Adrenal gland (tissue), 5 donors: ENCODE results near the gene CEP295NL.

Source experiments
- POLR2A ChIP-seq, 2 donors: fragments of 450-650 bp; IDR thresholded peaks; one replicate each; pipeline ENCODE4 v1.6.1; 2017; ENCODE audit warnings: antibody characterized with exemption in 2 of 2, mild to moderate bottlenecking in 2 of 2, moderate library complexity in 1 of 2
- TF ChIP-seq, protein P1 (sequence below), 6 experiments: fragments of 450-650 bp in 4 of 6; fragments of 200-600 bp in 2 of 6; sonication (generic) in 1 of 6; IDR thresholded peaks; 1 replicate in 5 of 6; 2 replicates in 1 of 6; pipeline versions ENCODE4 v1.5.1 to v1.8.0; 2016 to 2021; ENCODE audit warnings: antibody characterized with exemption in 6 of 6, mild to moderate bottlenecking in 2 of 6, moderate library complexity in 1 of 6
- donor health status: DM: no; HTN: no; CAD: no.

GRCh38 chr17:78929908-78930775 is 27.1 kb upstream of the CEP295NL start:
- no peak for TF ChIP-seq POLR2A (IDR thresholded peaks at IDR 0.05)
- TF ChIP-seq, protein P1, sequence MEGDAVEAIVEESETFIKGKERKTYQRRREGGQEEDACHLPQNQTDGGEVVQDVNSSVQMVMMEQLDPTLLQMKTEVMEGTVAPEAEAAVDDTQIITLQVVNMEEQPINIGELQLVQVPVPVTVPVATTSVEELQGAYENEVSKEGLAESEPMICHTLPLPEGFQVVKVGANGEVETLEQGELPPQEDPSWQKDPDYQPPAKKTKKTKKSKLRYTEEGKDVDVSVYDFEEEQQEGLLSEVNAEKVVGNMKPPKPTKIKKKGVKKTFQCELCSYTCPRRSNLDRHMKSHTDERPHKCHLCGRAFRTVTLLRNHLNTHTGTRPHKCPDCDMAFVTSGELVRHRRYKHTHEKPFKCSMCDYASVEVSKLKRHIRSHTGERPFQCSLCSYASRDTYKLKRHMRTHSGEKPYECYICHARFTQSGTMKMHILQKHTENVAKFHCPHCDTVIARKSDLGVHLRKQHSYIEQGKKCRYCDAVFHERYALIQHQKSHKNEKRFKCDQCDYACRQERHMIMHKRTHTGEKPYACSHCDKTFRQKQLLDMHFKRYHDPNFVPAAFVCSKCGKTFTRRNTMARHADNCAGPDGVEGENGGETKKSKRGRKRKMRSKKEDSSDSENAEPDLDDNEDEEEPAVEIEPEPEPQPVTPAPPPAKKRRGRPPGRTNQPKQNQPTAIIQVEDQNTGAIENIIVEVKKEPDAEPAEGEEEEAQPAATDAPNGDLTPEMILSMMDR (IDR thresholded peaks at IDR 0.05): peak in 1 of 6 experiments; percentile 15
